Measurements from ENCODE around the gene IGIP.

IGIP gene

GRCh38 chr5:140104100-140104499 lies 21.6 kb upstream of the IGIP start:
- H3K27ac ChIP-seq (replicated peaks; ENCODE audit: low read length) = no peak overlapping the region
- no CpG with 5 or more reads among the region's 1 CpG for WGBS, 2 donors (ENCODE audit: extremely low coverage in 2 of 2, insufficient read length in 2 of 2, insufficient replicate concordance in 1 of 2)
- H3K18ac ChIP-seq (ENCODE audit: low read length) = no peak overlapping the region
- peaks cover 5 to 48% (median 36%) of the 10 kb centered on the region in 3 experiments for H3K27me3 ChIP-seq (ENCODE audit: control insufficient read depth in 3 of 3, insufficient read depth in 3 of 3, low read depth in 1 of 3, low read length in 3 of 3)
- H3K79me1 ChIP-seq (ENCODE audit: low read depth, low read length) = no peaks in the 10 kb centered on the region
- H3K9ac ChIP-seq (ENCODE audit: low read depth, low read length, poor library complexity) = no peak overlapping the region
- no peak for DNase-seq (ENCODE audit: low spot score)
- no peak overlapping the region for H3K4ac ChIP-seq (ENCODE audit: low read length)
- no peak overlapping the region for H4K91ac ChIP-seq (ENCODE audit: low read depth, low read length, poor library complexity)
- H2BK12ac ChIP-seq (ENCODE audit: low read length) = no peak overlapping the region
- no peak overlapping the region for H2BK15ac ChIP-seq (ENCODE audit: low read length)
- H3K4me1 ChIP-seq (ENCODE audit: control insufficient read depth in 2 of 2, insufficient read depth in 1 of 2, low read depth in 1 of 2, low read length in 2 of 2) = peaks cover 7 to 10% of the 10 kb centered on the region in 2 donors
- H2AFZ ChIP-seq (ENCODE audit: low read length) = no peak overlapping the region
- no peak overlapping the region for H3K4me2 ChIP-seq (ENCODE audit: insufficient read depth, low read length, poor library complexity, severe bottlenecking)
- no peak overlapping the region for H2BK5ac ChIP-seq (ENCODE audit: low read length)
- no peaks in the 10 kb centered on the region for H3K9me3 ChIP-seq (replicated peaks in 1 of 2; ENCODE audit: control insufficient read depth in 2 of 2, insufficient read depth in 1 of 2, low read depth in 1 of 2, low read length in 2 of 2)
- H2BK120ac ChIP-seq (ENCODE audit: low read depth, low read length) = no peak overlapping the region
- H3K23ac ChIP-seq (ENCODE audit: low read depth, low read length, poor library complexity) = no peak overlapping the region
- H3K36me3 ChIP-seq (replicated peaks in 1 of 2; ENCODE audit: control insufficient read depth in 2 of 2, insufficient read depth in 2 of 2, low read length in 2 of 2) = no peaks in the 10 kb centered on the region
- no peak overlapping the region for H4K8ac ChIP-seq (ENCODE audit: low read depth, low read length)
- H2AK5ac ChIP-seq (ENCODE audit: low read depth, low read length) = no peak overlapping the region
- no peak overlapping the region for H3K4me3 ChIP-seq (ENCODE audit: low read length in 2 of 2)
- no peak overlapping the region for H3K14ac ChIP-seq (ENCODE audit: low read length)

GRCh38 chr5:140106101-140106500 lies 19.6 kb upstream of the IGIP start:
- Histone ChIP-seq H3K27me3 (ENCODE audit: control insufficient read depth in 3 of 3, insufficient read depth in 3 of 3, low read depth in 1 of 3, low read length in 3 of 3) (peaks cover 8 to 68% (median 43%) of the 10 kb centered on the region in 3 experiments), H3K14ac (ENCODE audit: low read length) (no peak overlapping the region)
- no CpG with 5 or more reads among the region's 5 CpGs for WGBS, 2 donors (ENCODE audit: extremely low coverage in 2 of 2, insufficient read length in 2 of 2, insufficient replicate concordance in 1 of 2)

GRCh38 chr5:140106805-140107311 lies 18.9 kb upstream of the IGIP start:
- H2BK120ac ChIP-seq (ENCODE audit: low read depth, low read length) = no peak overlapping the region
- peak overlapping the region; percentile 9 for H3K14ac ChIP-seq (ENCODE audit: low read length)
- DNase-seq (ENCODE audit: low spot score) = no peak
- peak overlapping the region; percentile 80 for H3K23ac ChIP-seq (ENCODE audit: low read depth, low read length, poor library complexity)
- H2BK12ac ChIP-seq (ENCODE audit: low read length) = no peak overlapping the region
- H2BK5ac ChIP-seq (ENCODE audit: low read length) = no peak overlapping the region
- peaks cover 13 to 76% (median 51%) of the 10 kb centered on the region in 3 experiments for H3K27me3 ChIP-seq (ENCODE audit: control insufficient read depth in 3 of 3, insufficient read depth in 3 of 3, low read depth in 1 of 3, low read length in 3 of 3)
- H3K36me3 ChIP-seq (replicated peaks in 1 of 2; ENCODE audit: control insufficient read depth in 2 of 2, insufficient read depth in 2 of 2, low read length in 2 of 2) = no peaks in the 10 kb centered on the region
- peak overlapping the region; percentile 10 for H2AK5ac ChIP-seq (ENCODE audit: low read depth, low read length)
- no peak overlapping the region for H4K8ac ChIP-seq (ENCODE audit: low read depth, low read length)
- H3K79me1 ChIP-seq (ENCODE audit: low read depth, low read length) = no peaks in the 10 kb centered on the region
- H3K4me2 ChIP-seq (ENCODE audit: insufficient read depth, low read length, poor library complexity, severe bottlenecking) = peak overlapping the region; percentile 91
- H2BK15ac ChIP-seq (ENCODE audit: low read length) = peak overlapping the region; percentile 85
- peak overlapping the region; percentile 81 for H3K9ac ChIP-seq (ENCODE audit: low read depth, low read length, poor library complexity)
- no peak overlapping the region for H4K91ac ChIP-seq (ENCODE audit: low read depth, low read length, poor library complexity)
- no peak overlapping the region for H3K4ac ChIP-seq (ENCODE audit: low read length)
- H3K27ac ChIP-seq (replicated peaks; ENCODE audit: low read length) = no peak overlapping the region
- peak overlapping the region; percentile 72 to 85 for H3K4me3 ChIP-seq (ENCODE audit: low read length in 2 of 2)
- WGBS, 2 donors (ENCODE audit: extremely low coverage in 2 of 2, insufficient read length in 2 of 2, insufficient replicate concordance in 1 of 2) = no CpG with 5 or more reads among the region's 16 CpGs
- H2AFZ ChIP-seq (ENCODE audit: low read length) = peak overlapping the region; percentile 98
- H3K9me3 ChIP-seq (replicated peaks in 1 of 2; ENCODE audit: control insufficient read depth in 2 of 2, insufficient read depth in 1 of 2, low read depth in 1 of 2, low read length in 2 of 2) = no peaks in the 10 kb centered on the region
- peak overlapping the region; percentile 93 for H3K18ac ChIP-seq (ENCODE audit: low read length)
- peaks cover 7 to 10% of the 10 kb centered on the region in 2 donors for H3K4me1 ChIP-seq (ENCODE audit: control insufficient read depth in 2 of 2, insufficient read depth in 1 of 2, low read depth in 1 of 2, low read length in 2 of 2)

More at GRCh38 chr5:140106101-140106500, 19.6 kb upstream of the IGIP start:
- H3K23ac ChIP-seq (ENCODE audit: low read depth, low read length, poor library complexity) = no peak overlapping the region
- no peak overlapping the region for H3K27ac ChIP-seq (replicated peaks; ENCODE audit: low read length)
- H3K4me2 ChIP-seq (ENCODE audit: insufficient read depth, low read length, poor library complexity, severe bottlenecking) = no peak overlapping the region
- H4K91ac ChIP-seq (ENCODE audit: low read depth, low read length, poor library complexity) = no peak overlapping the region
- H3K4me3 ChIP-seq (ENCODE audit: low read length in 2 of 2) = no peak overlapping the region
- no peak overlapping the region for H2BK5ac ChIP-seq (ENCODE audit: low read length)
- H3K9ac ChIP-seq (ENCODE audit: low read depth, low read length, poor library complexity) = no peak overlapping the region
- no peaks in the 10 kb centered on the region for H3K36me3 ChIP-seq (replicated peaks in 1 of 2; ENCODE audit: control insufficient read depth in 2 of 2, insufficient read depth in 2 of 2, low read length in 2 of 2)
- no peak overlapping the region for H2AK5ac ChIP-seq (ENCODE audit: low read depth, low read length)
- H2BK12ac ChIP-seq (ENCODE audit: low read length) = no peak overlapping the region
- no peak overlapping the region for H2BK120ac ChIP-seq (ENCODE audit: low read depth, low read length)
- H3K9me3 ChIP-seq (replicated peaks in 1 of 2; ENCODE audit: control insufficient read depth in 2 of 2, insufficient read depth in 1 of 2, low read depth in 1 of 2, low read length in 2 of 2) = no peaks in the 10 kb centered on the region
- H3K18ac ChIP-seq (ENCODE audit: low read length) = no peak overlapping the region
- H3K79me1 ChIP-seq (ENCODE audit: low read depth, low read length) = no peaks in the 10 kb centered on the region
- no peak overlapping the region for H3K4ac ChIP-seq (ENCODE audit: low read length)
- no peak overlapping the region for H2BK15ac ChIP-seq (ENCODE audit: low read length)
- H3K4me1 ChIP-seq (ENCODE audit: control insufficient read depth in 2 of 2, insufficient read depth in 1 of 2, low read depth in 1 of 2, low read length in 2 of 2) = peaks cover 7 to 10% of the 10 kb centered on the region in 2 donors
- no peak for DNase-seq (ENCODE audit: low spot score)
- H4K8ac ChIP-seq (ENCODE audit: low read depth, low read length) = no peak overlapping the region
- H2AFZ ChIP-seq (ENCODE audit: low read length) = no peak overlapping the region

- DNase-seq (ENCODE audit: low spot score) = peak; percentile 83
- Histone ChIP-seq H3K79me1 (ENCODE audit: low read depth, low read length) (no peaks in the 10 kb centered on the region), H2BK120ac (ENCODE audit: low read depth, low read length) (no peak overlapping the region), H3K23ac (ENCODE audit: low read depth, low read length, poor library complexity) (peak overlapping the region; percentile 97), H4K91ac (ENCODE audit: low read depth, low read length, poor library complexity) (no peak overlapping the region), H2BK12ac (ENCODE audit: low read length) (no peak overlapping the region), H3K4me1 (ENCODE audit: control insufficient read depth in 2 of 2, insufficient read depth in 1 of 2, low read depth in 1 of 2, low read length in 2 of 2) (peaks cover 7 to 10% of the 10 kb centered on the region in 2 donors), H3K14ac (ENCODE audit: low read length) (peak overlapping the region; percentile 9), H4K8ac (ENCODE audit: low read depth, low read length) (no peak overlapping the region), H3K4me3 (ENCODE audit: low read length in 2 of 2) (peak overlapping the region; percentile 72 to 85), H3K4ac (ENCODE audit: low read length) (peak overlapping the region; percentile 66), H3K36me3 (replicated peaks in 1 of 2; ENCODE audit: control insufficient read depth in 2 of 2, insufficient read depth in 2 of 2, low read length in 2 of 2) (no peaks in the 10 kb centered on the region), H3K9me3 (replicated peaks in 1 of 2; ENCODE audit: control insufficient read depth in 2 of 2, insufficient read depth in 1 of 2, low read depth in 1 of 2, low read length in 2 of 2) (no peaks in the 10 kb centered on the region), H3K27ac (replicated peaks; ENCODE audit: low read length) (peak overlapping the region; percentile 82), H2AK5ac (ENCODE audit: low read depth, low read length) (peak overlapping the region; percentile 10), H2BK5ac (ENCODE audit: low read length) (no peak overlapping the region), H3K18ac (ENCODE audit: low read length) (peak overlapping the region; percentile 93), H2BK15ac (ENCODE audit: low read length) (peak overlapping the region; percentile 85), H2AFZ (ENCODE audit: low read length) (peak overlapping the region; percentile 98), H3K9ac (ENCODE audit: low read depth, low read length, poor library complexity) (peak overlapping the region; percentile 81), H3K4me2 (ENCODE audit: insufficient read depth, low read length, poor library complexity, severe bottlenecking) (peak overlapping the region; percentile 91), H3K27me3 (ENCODE audit: control insufficient read depth in 3 of 3, insufficient read depth in 3 of 3, low read depth in 1 of 3, low read length in 3 of 3) (peaks cover 19 to 78% (median 57%) of the 10 kb centered on the region in 3 experiments)
- WGBS, 2 donors (ENCODE audit: extremely low coverage in 2 of 2, insufficient read length in 2 of 2, insufficient replicate concordance in 1 of 2) = no CpG with 5 or more reads among the region's 88 CpGs
These were observed 18.2 kb upstream of the IGIP start for GRCh38 chr5:140107312-140108092.
